A673 (cell line): ENCODE results near the gene RSPH9. TPM values are rescaled to one million over a fixed set of nuclear protein-coding genes. Genes with fewer than 3 reads are reported as not detected.

Experiments used
- BruUV-seq: library from RNA; stranded (reverse); fragments of 400-500 nt; replicated peaks from 2 replicates; lab custom pipeline; 2021; lab: Mats Ljungman, UMichigan
- CTCF ChIA-PET: fragments of 300-600 bp; sonication (Branson Sonifier 250); formaldehyde crosslinking; loops from one replicate; lab custom pipeline; 2022; ENCODE audit warnings: antibody characterized with exemption; lab: Charles Lee
- POLR2A ChIA-PET: fragments of 300-600 bp; sonication (Branson Sonifier 250); formaldehyde crosslinking; loops from one replicate; lab custom pipeline; 2022; ENCODE audit warnings: antibody characterized with exemption; ENCODE audit not compliant: low non-redundant PET; lab: Charles Lee
- DNase-seq: peaks from one replicate; pipeline ENCODE4 v3.0.0-alpha.2; 2015; ENCODE audit warnings: low spot score
- H3K27ac ChIP-seq: fragments of 200-600 bp; sonication (generic); 2 replicates; pipeline ENCODE4 v1.5.1; 2016; ENCODE audit warnings: mixed run types, low read depth, mild to moderate bottlenecking, mixed read lengths, antibody characterized with exemption, low read length; ENCODE audit not compliant: poor library complexity, severe bottlenecking
- H3K27me3 ChIP-seq: fragments of 200-600 bp; sonication (generic); replicated peaks from 2 replicates; pipeline ENCODE4 v1.6.1; 2017; ENCODE audit warnings: mixed run types, low read depth, mild to moderate bottlenecking, mixed read lengths, antibody characterized with exemption, low read length; ENCODE audit not compliant: insufficient read depth, poor library complexity
- H3K36me3 ChIP-seq: fragments of 200-600 bp; sonication (generic); 2 replicates; pipeline ENCODE4 v1.6.1; 2016; ENCODE audit warnings: mixed run types, mild to moderate bottlenecking, mixed read lengths, antibody characterized with exemption, low read length; ENCODE audit not compliant: insufficient read depth, poor library complexity, severe bottlenecking
- H3K4me1 ChIP-seq: fragments of 200-600 bp; sonication (generic); 2 replicates; pipeline ENCODE4 v1.6.1; 2017; ENCODE audit warnings: mixed run types, mild to moderate bottlenecking, mixed read lengths, antibody characterized with exemption, low read length; ENCODE audit not compliant: insufficient read depth, poor library complexity, severe bottlenecking
- H3K4me3 ChIP-seq: fragments of 200-600 bp; sonication (generic); 2 replicates; pipeline ENCODE4 v1.5.1; 2016; ENCODE audit warnings: low read depth, mixed run types, mild to moderate bottlenecking, mixed read lengths, low read length; ENCODE audit not compliant: poor library complexity, severe bottlenecking
- H3K9me3 ChIP-seq: fragments of 200-600 bp; sonication (generic); 2 replicates; pipeline ENCODE4 v1.6.1; 2016; ENCODE audit warnings: mixed run types, low read depth, mild to moderate bottlenecking, mixed read lengths, antibody characterized with exemption, low read length; ENCODE audit not compliant: poor library complexity, severe bottlenecking
- EZH2 ChIP-seq: fragments of 200-600 bp; sonication (generic); IDR thresholded peaks from 2 replicates; pipeline ENCODE4 v1.6.1; 2017; ENCODE audit warnings: borderline replicate concordance, low read depth, mild to moderate bottlenecking, mixed read lengths, antibody characterized with exemption, low read length; ENCODE audit not compliant: poor library complexity, severe bottlenecking
- intact Hi-C: fragments of 100-400 bp; cut with micrococcal nuclease; formaldehyde crosslinking; loops from one replicate; pipeline ENCODE4 v1.10.0; 2022; ENCODE audit not compliant: unreplicated experiment
- total RNA-seq: library from RNA; stranded (reverse); gene quantifications from 2 replicates; pipeline ENCODE4 v1.2.3, GENCODE V29; 2021
- TF ChIP-seq, protein P1 (sequence below): fragments of 300-800, 200-600 bp; sonication (generic); conservative IDR thresholded peaks from 2 replicates; pipeline ENCODE4 v1.5.1; 2017; ENCODE audit warnings: low read depth, mild to moderate bottlenecking, antibody characterized with exemption, low read length, moderate library complexity, mixed read lengths

Gene RSPH9
- total RNA-seq, 1 experiment from 2014 or later, result 0.11 TPM

DNA sequence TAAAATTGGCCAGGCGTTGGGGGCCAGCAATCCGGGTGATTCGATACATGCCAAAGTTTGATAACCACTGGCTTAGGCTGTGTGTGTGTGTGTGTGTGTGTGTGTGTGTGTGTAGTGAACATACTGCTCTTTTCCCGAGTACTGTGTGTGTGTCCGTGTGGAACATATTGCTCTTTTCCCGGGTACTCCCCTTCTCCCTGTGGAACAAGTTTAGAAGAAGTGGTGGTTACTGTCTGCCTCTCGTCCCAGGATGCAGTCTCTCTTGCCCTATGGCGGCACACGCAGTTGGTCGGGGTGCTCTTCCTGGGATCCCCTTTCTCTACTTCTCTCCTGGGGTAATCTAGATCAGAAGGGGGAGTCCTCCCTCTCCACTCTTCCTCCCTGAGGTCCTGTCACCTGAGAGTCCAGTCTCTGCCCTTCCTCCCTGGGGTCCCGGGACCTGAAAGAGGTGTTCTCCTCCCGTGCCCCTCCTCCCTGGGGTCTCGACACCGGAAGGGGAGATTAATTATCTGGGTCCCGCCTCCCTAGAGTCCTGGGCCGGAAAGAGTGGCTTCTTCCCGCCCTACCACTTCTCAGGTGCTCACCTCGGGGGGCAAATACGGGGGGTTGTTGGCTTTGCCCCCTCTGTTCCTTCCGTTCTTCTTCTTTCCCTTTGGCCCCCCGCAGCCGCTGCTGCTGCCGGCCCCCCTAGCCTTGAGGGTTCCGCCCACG is 16.3 kb upstream of the RSPH9 start:
- H3K4me3 ChIP-seq, result peak overlapping the region; percentile 60
- H3K9me3 ChIP-seq, result no peaks in the 10 kb centered on the region
- TF ChIP-seq, protein P1, sequence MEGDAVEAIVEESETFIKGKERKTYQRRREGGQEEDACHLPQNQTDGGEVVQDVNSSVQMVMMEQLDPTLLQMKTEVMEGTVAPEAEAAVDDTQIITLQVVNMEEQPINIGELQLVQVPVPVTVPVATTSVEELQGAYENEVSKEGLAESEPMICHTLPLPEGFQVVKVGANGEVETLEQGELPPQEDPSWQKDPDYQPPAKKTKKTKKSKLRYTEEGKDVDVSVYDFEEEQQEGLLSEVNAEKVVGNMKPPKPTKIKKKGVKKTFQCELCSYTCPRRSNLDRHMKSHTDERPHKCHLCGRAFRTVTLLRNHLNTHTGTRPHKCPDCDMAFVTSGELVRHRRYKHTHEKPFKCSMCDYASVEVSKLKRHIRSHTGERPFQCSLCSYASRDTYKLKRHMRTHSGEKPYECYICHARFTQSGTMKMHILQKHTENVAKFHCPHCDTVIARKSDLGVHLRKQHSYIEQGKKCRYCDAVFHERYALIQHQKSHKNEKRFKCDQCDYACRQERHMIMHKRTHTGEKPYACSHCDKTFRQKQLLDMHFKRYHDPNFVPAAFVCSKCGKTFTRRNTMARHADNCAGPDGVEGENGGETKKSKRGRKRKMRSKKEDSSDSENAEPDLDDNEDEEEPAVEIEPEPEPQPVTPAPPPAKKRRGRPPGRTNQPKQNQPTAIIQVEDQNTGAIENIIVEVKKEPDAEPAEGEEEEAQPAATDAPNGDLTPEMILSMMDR, result peak; percentile 18; the same call in 1 of the 2 replicates
- no peak for TF ChIP-seq EZH2
- H3K27me3 ChIP-seq, result no peaks in the 10 kb centered on the region
- H3K27ac ChIP-seq, result peak overlapping the region; percentile 83
- ChIA-PET CTCF (interaction anchor here (1.2 kb wide), 1 partner anchor 451 kb away, joined by 4 read pairs; no protein-coding TSS in a partner anchor), POLR2A (interaction anchor here (0.8 kb wide), 1 partner anchor 37 kb away, joined by 5 read pairs; no protein-coding TSS in a partner anchor)
- peaks cover 30% of the 10 kb centered on the region for H3K36me3 ChIP-seq
- peak; percentile 72 for DNase-seq
- peaks cover 19% of the 10 kb centered on the region for H3K4me1 ChIP-seq
- intact Hi-C loops, result no loop called here
- BruUV-seq, result TSS peak; percentile 39

DNA sequence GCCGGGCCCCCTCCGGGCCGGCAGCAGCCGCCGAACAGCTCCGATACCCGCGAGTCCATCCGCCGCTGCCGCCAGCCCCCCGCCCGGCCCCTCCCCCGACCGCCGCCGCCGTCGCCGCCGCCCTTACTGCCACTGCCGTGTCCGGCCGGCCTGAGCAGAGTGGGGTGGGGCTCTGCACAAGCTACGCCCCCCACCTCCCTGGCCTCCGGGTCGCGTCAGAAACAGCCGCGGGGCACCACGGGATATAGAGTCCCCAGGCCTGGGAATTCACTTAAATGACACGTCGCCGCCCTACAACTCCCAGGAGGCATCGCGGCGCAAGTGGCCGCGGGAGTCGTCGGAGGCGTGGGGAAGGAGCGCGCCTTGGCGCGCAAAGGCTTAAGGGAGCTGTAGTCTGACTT is 15.7 kb upstream of the RSPH9 start, which contains the start of gene GTPBP2:
Gene GTPBP2 (minus strand): TSS at position 161 of the 401 bp plus-strand sequence. CDS start 102 bp downstream, at position 59.
- no TSS peak for BruUV-seq
- Histone ChIP-seq H3K27ac (peak within 1 kb of the TSS; percentile 96), H3K4me3 (peak within 1 kb of the TSS; percentile 60), H3K4me1 (peaks cover 19% of the 10 kb centered on the region), H3K36me3 (peaks cover 24% of the 10 kb centered on the region), H3K27me3 (no peaks in the 10 kb centered on the region), H3K9me3 (no peaks in the 10 kb centered on the region)
- ChIA-PET CTCF (interaction anchor here (0.6 to 1.2 kb wide), 3 partner anchors 20 to 450 kb away, joined by 3 to 4 read pairs (median 4); no protein-coding TSS in a partner anchor), POLR2A (interaction anchor here (0.8 kb wide), 1 partner anchor 37 kb away, joined by 5 read pairs; no protein-coding TSS in a partner anchor)
- DNase-seq, result peak; percentile 99
- TF ChIP-seq, protein P1, result no peak
- no peak for TF ChIP-seq EZH2
- intact Hi-C loops, result no loop called here

- intact Hi-C loops, result no loop called here
- BruUV-seq, result TSS peak; percentile 74
- Histone ChIP-seq H3K36me3 (peaks cover 18% of the 10 kb centered on the region), H3K27ac (peak overlapping the region; percentile 96), H3K4me1 (peaks cover 20% of the 10 kb centered on the region), H3K9me3 (no peaks in the 10 kb centered on the region), H3K27me3 (no peaks in the 10 kb centered on the region), H3K4me3 (peak overlapping the region; percentile 60)
- ChIA-PET POLR2A (interaction anchor here (0.5 to 0.8 kb wide), 3 partner anchors 36 to 281 kb away, joined by 3 to 5 read pairs (median 5); partner anchors contain the start of gene VEGFA), CTCF (interaction anchor here (0.6 to 1.2 kb wide), 3 partner anchors 21 to 450 kb away, joined by 3 to 4 read pairs (median 4); no protein-coding TSS in a partner anchor)
- peak; percentile 99 for DNase-seq
- TF ChIP-seq EZH2, result no peak
- TF ChIP-seq, protein P1, result no peak
These were observed 15.1 kb upstream of the RSPH9 start for GRCh38 chr6:43629505-43630300.
